H1 (cell line): ENCODE data around the gene CDK13. TPM values are rescaled to one million over a fixed set of nuclear protein-coding genes. Genes with fewer than 3 reads are reported as not detected.

ENCODE experiments used
- CHD1 ChIP-seq: IDR thresholded peaks from 2 replicates; pipeline ENCODE4 v1.6.1; 2012; ENCODE audit warnings: low read depth, low read length, improper control_type of control experiment
- CHD7 ChIP-seq: fragments of 300-600 bp; sonication (generic); IDR thresholded peaks from 2 replicates; pipeline ENCODE4 v1.7.1; 2012; ENCODE audit warnings: low read length, moderate library complexity, mild to moderate bottlenecking, inconsistent platforms; ENCODE audit not compliant: insufficient replicate concordance
- EZH2 ChIP-seq: fragments of 200-600 bp; sonication (generic); IDR thresholded peaks from 2 replicates; pipeline ENCODE4 v1.7.1; 2012; ENCODE audit warnings: low read depth, mild to moderate bottlenecking, moderate library complexity, low read length, inconsistent platforms; ENCODE audit not compliant: severe bottlenecking
- GABPA ChIP-seq: IDR thresholded peaks from 2 replicates; pipeline ENCODE4 v1.6.1; 2011; ENCODE audit warnings: mild to moderate bottlenecking, low read length, moderate library complexity, borderline replicate concordance; ENCODE audit not compliant: insufficient read depth
- KDM1A ChIP-seq: fragments of 200-600, 300-600 bp; sonication (generic); IDR thresholded peaks from 2 replicates; pipeline ENCODE4 v1.7.1; 2016; ENCODE audit warnings: mild to moderate bottlenecking, low read length, borderline replicate concordance
- POLR2A ChIP-seq, 2 experiments: IDR thresholded peaks; 1 replicate in 1 of 2; 2 replicates in 1 of 2; pipeline ENCODE4 v1.6.1; 2011; ENCODE audit warnings: low read depth in 2 of 2, low read length in 2 of 2, mild to moderate bottlenecking in 2 of 2; ENCODE audit errors: control extremely low read depth in 1 of 2
- POU5F1 ChIP-seq: IDR thresholded peaks from 2 replicates; pipeline ENCODE4 v1.6.1; 2011; ENCODE audit warnings: low read depth, mild to moderate bottlenecking, low read length, moderate library complexity
- RNF2 ChIP-seq: fragments of 200-900, 300-1000 bp; sonication (generic); IDR thresholded peaks from 2 replicates; pipeline ENCODE4 v1.7.1; 2016; ENCODE audit warnings: borderline replicate concordance, low read depth, mild to moderate bottlenecking, antibody characterized with exemption, low read length; ENCODE audit not compliant: poor library complexity, severe bottlenecking; ENCODE audit errors: missing control alignments
- SP2 ChIP-seq: IDR thresholded peaks from 2 replicates; pipeline ENCODE4 v1.6.1; 2012; ENCODE audit warnings: mild to moderate bottlenecking, low read length, inconsistent platforms
- TEAD4 ChIP-seq: IDR thresholded peaks from 2 replicates; pipeline ENCODE4 v1.6.1; 2012; ENCODE audit warnings: low read depth, low read length, inconsistent platforms, mixed read lengths
- ZNF274 ChIP-seq: IDR thresholded peaks from 2 replicates; pipeline ENCODE4 v1.7.0; 2012; ENCODE audit warnings: low read length, borderline replicate concordance; ENCODE audit errors: extremely low read depth
- polyA plus RNA-seq, 7 experiments: library from polyadenylated mRNA; depleted of rRNA in 3 of 7; stranded (reverse) in 5 of 7; unstranded in 2 of 7; fragments of >200 nt in 5 of 7; fragments of 200-250 nt in 2 of 7; gene quantifications; 1 replicate in 5 of 7; 2 replicates in 1 of 7; 4 replicates in 1 of 7; pipeline versions ENCODE4 v1.2.1 to v1.2.3, GENCODE V29; 2011 to 2013; ENCODE audit warnings: missing spikeins in 2 of 7, mixed read lengths in 2 of 7
- total RNA-seq: library from RNA; stranded (reverse); fragmentation: NEBNext Ultra II Directional; extraction: Animal tissue kit (Norgen Biotek cat#: 25700); gene quantifications from 2 replicates; pipeline ENCODE4 v1.2.1, GENCODE V29; 2021

The CDK13 gene
- total and polyA plus RNA-seq, 2 of the 8 experiments (the other 6 are each of a cell fraction or from before 2014, with no cell fraction given), result 22.6 to 49.5 TPM

DNA sequence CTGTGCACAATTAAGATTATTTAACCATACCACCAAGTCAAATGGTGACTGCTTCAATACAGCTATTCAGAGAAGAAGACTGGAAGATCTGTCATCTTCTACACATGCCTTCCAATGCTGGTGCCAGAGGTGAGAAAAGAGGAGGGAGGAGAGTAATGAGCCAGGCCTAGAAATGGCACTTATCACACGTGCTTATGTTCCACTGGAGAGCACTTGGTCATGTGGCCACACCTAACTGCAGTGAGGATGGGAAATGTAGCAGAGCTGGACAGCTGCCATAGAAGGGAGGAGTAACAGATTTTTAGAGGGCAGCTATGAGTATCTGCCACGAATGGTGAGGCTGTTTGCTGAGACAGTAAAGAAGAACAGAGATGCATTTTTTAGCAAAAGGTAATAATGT is 107.2 kb downstream of the CDK13 start (continued):
- TF ChIP-seq CHD7 (no peak), SP2 (no peak), POU5F1 (no peak), KDM1A (no peak), ZNF274 (no peak), TEAD4 (no peak), CHD1 (no peak), POLR2A (IDR thresholded peaks at IDR 0.05; ENCODE audit: control extremely low read depth in 1 of 2, low read depth in 2 of 2, low read length in 2 of 2) (no peak), EZH2 (no peak), RNF2 (no peak), GABPA (no peak)
